Nephron (organoid): ENCODE measurements around the gene ICA1.

Experiments
- H3K27ac Mint-ChIP-seq, 3 experiments: 2 replicates each; pipeline ENCODE4 v1.8.0; 2020; ENCODE audit warnings: mixed read lengths in 3 of 3, mild to moderate bottlenecking in 2 of 3, moderate library complexity in 1 of 3
- H3K27me3 Mint-ChIP-seq: 2 replicates; pipeline ENCODE4 v1.8.0; 2021; ENCODE audit warnings: low read depth, mild to moderate bottlenecking, moderate library complexity, mixed read lengths
- H3K36me3 Mint-ChIP-seq: 2 replicates; pipeline ENCODE4 v1.8.0; 2020; ENCODE audit warnings: low read depth, mixed read lengths
- H3K4me1 Mint-ChIP-seq: 2 replicates; pipeline ENCODE4 v1.8.0; 2020; ENCODE audit warnings: mixed read lengths
- H3K4me3 Mint-ChIP-seq, 3 experiments: 2 replicates each; pipeline ENCODE4 v1.8.0; 2020; ENCODE audit warnings: mild to moderate bottlenecking in 3 of 3, mixed read lengths in 3 of 3, moderate library complexity in 2 of 3
- H3K9me3 Mint-ChIP-seq: 2 replicates; pipeline ENCODE4 v1.8.0; 2020; ENCODE audit warnings: mixed read lengths
- TF ChIP-seq, protein P1 (sequence below), 3 experiments: fragments of 200-600 bp; sonication (generic); IDR thresholded peaks; one replicate each; pipeline ENCODE4 v1.5.0; 2021; ENCODE audit warnings: antibody characterized with exemption in 3 of 3; ENCODE audit not compliant: unreplicated experiment in 3 of 3

ICA1 gene

DNA sequence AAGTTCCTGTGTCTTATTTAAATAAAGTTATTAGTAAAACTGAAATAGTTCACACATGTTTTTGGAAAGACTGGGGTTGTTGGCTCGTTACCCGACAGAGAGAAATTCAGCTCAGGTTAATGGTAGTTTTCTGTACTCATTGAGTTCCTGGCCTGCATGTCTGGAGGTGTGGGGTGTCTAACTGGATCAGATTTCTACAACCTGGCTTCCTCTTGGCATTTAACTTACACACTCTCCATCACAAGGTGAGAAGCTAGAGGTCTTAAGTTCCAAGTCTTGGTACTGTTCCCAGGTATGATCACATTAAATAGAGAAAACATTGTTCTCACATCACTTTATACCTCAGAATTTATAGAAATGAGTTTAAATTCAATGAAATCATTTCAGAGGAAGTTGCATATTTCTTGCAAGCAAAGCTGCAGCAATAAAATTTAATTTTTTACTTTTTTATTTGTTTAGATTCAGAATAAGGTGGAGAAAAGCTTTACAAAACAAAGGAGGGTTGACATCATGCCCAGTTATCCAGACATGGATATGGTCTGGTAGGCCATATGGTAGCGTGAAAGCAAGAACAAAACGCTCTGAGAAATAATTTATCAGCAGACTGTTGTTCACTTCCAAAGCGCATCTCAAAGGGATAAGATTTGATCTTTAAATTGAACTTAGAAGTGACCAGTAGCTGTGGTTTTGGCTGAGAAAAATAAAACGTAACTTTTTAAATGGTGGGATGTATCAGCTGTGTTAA lies 172.8 kb downstream of the ICA1 start:
- no peaks in the 10 kb centered on the region for H3K4me1 Mint-ChIP-seq
- H3K27ac Mint-ChIP-seq = no peak overlapping the region
- H3K4me3 Mint-ChIP-seq = no peak overlapping the region
- H3K9me3 Mint-ChIP-seq = peaks cover 3% of the 10 kb centered on the region
- TF ChIP-seq, protein P1, sequence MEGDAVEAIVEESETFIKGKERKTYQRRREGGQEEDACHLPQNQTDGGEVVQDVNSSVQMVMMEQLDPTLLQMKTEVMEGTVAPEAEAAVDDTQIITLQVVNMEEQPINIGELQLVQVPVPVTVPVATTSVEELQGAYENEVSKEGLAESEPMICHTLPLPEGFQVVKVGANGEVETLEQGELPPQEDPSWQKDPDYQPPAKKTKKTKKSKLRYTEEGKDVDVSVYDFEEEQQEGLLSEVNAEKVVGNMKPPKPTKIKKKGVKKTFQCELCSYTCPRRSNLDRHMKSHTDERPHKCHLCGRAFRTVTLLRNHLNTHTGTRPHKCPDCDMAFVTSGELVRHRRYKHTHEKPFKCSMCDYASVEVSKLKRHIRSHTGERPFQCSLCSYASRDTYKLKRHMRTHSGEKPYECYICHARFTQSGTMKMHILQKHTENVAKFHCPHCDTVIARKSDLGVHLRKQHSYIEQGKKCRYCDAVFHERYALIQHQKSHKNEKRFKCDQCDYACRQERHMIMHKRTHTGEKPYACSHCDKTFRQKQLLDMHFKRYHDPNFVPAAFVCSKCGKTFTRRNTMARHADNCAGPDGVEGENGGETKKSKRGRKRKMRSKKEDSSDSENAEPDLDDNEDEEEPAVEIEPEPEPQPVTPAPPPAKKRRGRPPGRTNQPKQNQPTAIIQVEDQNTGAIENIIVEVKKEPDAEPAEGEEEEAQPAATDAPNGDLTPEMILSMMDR (IDR thresholded peaks at IDR 0.05; ENCODE audit: unreplicated experiment in 3 of 3) = no peak
- H3K27me3 Mint-ChIP-seq = no peaks in the 10 kb centered on the region
- H3K36me3 Mint-ChIP-seq = peaks cover 26% of the 10 kb centered on the region

DNA sequence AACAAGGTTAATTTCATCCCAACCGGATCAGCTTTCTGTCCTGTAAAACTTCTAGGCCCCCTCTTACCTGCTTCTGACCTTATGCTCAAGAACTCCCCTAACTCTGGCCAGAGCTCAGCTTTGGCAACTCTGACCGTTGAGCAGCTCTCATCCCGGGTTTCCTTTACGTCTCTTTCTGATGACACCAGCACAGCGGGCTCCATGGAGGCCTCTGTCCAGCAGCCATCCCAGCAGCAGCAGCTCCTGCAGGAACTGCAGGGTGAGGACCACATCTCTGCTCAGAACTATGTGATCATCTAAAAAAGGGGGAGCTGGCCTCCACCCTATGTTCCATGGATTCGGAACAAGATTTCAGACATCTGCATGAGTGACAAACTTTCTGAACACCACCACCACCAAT lies 175.7 kb downstream of the ICA1 start:
- Mint-ChIP-seq H3K27ac (no peak overlapping the region), H3K27me3 (no peaks in the 10 kb centered on the region), H3K4me1 (no peaks in the 10 kb centered on the region), H3K9me3 (no peaks in the 10 kb centered on the region), H3K4me3 (no peak overlapping the region), H3K36me3 (peaks cover 19% of the 10 kb centered on the region)
- TF ChIP-seq, protein P1 (IDR thresholded peaks at IDR 0.05; ENCODE audit: unreplicated experiment in 3 of 3) = no peak

DNA sequence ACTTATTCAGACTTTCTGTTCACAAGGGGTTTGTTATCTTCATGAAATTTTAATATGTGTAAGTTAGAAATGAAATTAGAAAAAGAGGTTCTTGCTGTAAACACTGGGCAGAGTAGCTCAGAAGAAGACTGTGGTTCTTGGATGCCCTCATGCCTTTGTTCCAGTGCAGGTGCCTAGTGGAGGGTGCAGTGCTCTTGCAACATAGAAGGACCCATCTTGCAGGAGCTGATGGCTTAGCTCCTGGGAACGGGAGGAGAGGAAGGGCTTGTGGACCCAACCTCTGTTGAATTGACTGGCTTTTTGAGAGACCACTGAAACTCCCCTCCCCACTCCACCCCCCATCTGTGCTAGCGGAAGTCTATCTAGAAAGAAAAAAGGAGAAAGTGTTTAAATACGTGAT lies 176.5 kb downstream of the ICA1 start:
- Mint-ChIP-seq H3K4me3 (no peak overlapping the region), H3K9me3 (no peaks in the 10 kb centered on the region), H3K36me3 (peaks cover 19% of the 10 kb centered on the region), H3K4me1 (no peaks in the 10 kb centered on the region), H3K27me3 (no peaks in the 10 kb centered on the region), H3K27ac (no peak overlapping the region)
- TF ChIP-seq, protein P1 (IDR thresholded peaks at IDR 0.05; ENCODE audit: unreplicated experiment in 3 of 3) = no peak

DNA sequence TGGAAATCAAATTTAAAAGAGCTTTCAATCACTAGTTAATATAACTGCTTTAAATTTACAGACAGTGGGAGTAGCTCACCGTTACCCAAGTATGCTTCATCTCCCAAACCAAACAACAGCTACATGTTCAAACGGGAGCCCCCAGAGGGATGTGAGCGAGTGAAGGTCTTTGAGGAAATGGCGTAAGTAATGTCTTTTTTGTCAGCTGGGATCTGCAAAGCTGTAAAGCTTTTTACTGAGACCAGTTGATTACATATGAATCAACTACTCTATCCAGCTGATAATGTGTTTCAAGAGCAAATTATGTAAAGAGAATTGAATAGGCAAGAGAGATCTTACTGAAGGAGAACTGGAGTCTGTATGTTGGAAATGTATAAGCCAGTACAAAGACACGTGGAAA lies 177.1 kb downstream of the ICA1 start:
- H3K4me1 Mint-ChIP-seq = no peaks in the 10 kb centered on the region
- H3K27me3 Mint-ChIP-seq = no peaks in the 10 kb centered on the region
- TF ChIP-seq, protein P1 (IDR thresholded peaks at IDR 0.05; ENCODE audit: unreplicated experiment in 3 of 3) = no peak
- peaks cover 19% of the 10 kb centered on the region for H3K36me3 Mint-ChIP-seq
- H3K27ac Mint-ChIP-seq = no peak overlapping the region
- H3K9me3 Mint-ChIP-seq = no peaks in the 10 kb centered on the region
- no peak overlapping the region for H3K4me3 Mint-ChIP-seq

DNA sequence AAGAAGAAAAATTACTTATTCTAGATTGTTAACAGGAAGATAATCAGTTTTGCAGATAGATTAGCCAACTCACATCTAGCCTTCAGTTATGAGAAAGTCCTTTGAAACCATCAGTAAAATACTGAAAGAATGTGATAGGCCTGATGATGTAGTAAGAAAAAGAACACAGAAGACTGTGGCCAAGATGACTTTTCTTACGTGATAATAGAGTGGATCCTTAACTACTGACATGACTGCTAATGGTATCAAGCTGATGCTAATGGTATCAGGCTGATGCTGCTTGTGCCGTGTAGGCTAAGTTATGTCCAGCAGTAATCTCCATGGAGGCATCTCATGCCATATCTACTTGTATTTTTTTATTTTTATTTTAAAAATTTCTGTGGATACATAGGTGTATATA lies 179.2 kb downstream of the ICA1 start:
- TF ChIP-seq, protein P1 (IDR thresholded peaks at IDR 0.05; ENCODE audit: unreplicated experiment in 3 of 3) = no peak
- no peaks in the 10 kb centered on the region for H3K27me3 Mint-ChIP-seq
- no peaks in the 10 kb centered on the region for H3K4me1 Mint-ChIP-seq
- H3K36me3 Mint-ChIP-seq = peaks cover 24% of the 10 kb centered on the region
- no peak overlapping the region for H3K27ac Mint-ChIP-seq
- H3K9me3 Mint-ChIP-seq = no peaks in the 10 kb centered on the region
- H3K4me3 Mint-ChIP-seq = no peak overlapping the region

DNA sequence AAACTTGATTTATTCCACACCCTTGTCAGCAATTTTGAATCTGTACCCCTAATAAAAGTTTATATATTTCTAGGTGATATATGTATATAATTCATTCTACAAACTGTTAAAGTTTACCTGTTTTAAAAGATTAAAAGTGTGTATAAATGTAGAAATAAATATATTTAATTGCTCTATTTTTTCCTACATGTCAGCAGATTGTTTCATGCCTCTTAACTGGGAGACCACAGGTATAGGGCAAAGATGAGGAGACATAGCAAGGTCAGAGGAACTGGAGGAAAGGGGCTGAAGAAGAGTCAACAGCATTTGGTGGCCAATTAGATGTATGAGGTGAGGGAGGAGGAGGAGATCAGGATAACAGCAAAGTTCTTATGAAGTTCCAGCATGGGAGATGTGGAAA lies 183.5 kb downstream of the ICA1 start:
- H3K36me3 Mint-ChIP-seq = peaks cover 13% of the 10 kb centered on the region
- TF ChIP-seq, protein P1 (IDR thresholded peaks at IDR 0.05; ENCODE audit: unreplicated experiment in 3 of 3) = no peak
- H3K4me1 Mint-ChIP-seq = no peaks in the 10 kb centered on the region
- H3K9me3 Mint-ChIP-seq = no peaks in the 10 kb centered on the region
- no peak overlapping the region for H3K4me3 Mint-ChIP-seq
- no peaks in the 10 kb centered on the region for H3K27me3 Mint-ChIP-seq
- no peak overlapping the region for H3K27ac Mint-ChIP-seq
